GM19438 (cell line): ENCODE data around the gene EPHA1.
A peak's percentile ranks its signal among the peaks of the same experiment; 100 is the strongest.

Source experiments
- ATAC-seq: cut with Tn5 transposase; IDR thresholded peaks from one replicate; pipeline ENCODE4 v1.9.1; 2021; ENCODE audit warnings: low read depth; ENCODE audit not compliant: unreplicated experiment

EPHA1 gene

GRCh38 chr7:143390104-143390772 is 18.4 kb downstream of the EPHA1 start:
- ATAC-seq = no peak

- no peak for ATAC-seq
Measured at GRCh38 chr7:143389316-143390103, 19.1 kb downstream of the EPHA1 start.

- ATAC-seq = no peak
Measured at GRCh38 chr7:143388491-143389101, 20.1 kb downstream of the EPHA1 start.

- ATAC-seq = no peak
Measured at GRCh38 chr7:143388051-143388450, 20.6 kb downstream of the EPHA1 start.

DNA sequence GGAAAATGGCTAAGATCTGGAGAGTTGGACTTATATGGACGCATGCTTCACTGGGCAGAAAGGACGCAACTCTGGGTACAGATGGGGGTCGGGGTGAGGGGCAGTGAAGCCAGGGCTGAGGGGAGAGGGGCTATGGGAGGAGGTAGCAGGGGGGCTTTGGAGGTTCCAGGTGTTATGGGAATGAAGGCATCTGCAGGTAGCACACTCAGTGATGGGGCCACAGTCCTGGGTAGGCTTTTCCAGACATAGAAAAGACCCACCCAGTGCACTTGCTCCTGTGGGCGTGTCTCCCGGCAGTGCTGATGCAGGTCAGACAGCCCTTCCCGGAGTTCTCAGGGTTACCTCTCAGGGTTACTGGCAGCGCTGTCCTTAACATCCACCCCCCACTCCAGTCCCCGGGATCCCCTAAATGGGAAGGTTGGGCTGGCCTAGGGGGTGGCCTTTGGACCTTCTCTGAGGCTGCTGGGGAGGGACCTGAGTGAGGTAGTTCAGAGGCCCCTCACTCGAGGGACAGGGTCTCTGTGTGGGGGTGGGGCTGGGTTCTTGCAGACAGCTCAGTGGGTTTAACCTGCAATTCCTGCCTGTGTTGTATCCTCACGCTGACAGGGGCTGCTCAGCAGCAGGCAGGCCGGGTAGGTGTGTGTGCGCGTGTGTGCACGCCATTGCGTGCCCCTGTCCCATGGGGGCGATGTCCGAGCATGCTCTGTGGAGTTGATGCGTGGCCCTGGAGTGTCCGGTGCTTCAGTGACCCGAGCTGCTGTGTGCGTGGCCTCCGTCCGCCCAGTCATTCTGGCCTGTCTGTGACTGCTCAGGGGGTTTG is 21.3 kb downstream of the EPHA1 start:
- no peak for ATAC-seq

GRCh38 chr7:143385891-143386781 is 22.5 kb downstream of the EPHA1 start:
- ATAC-seq = peak; percentile 46

- ATAC-seq = no peak
Measured at GRCh38 chr7:143384661-143385631, 23.7 kb downstream of the EPHA1 start.

DNA sequence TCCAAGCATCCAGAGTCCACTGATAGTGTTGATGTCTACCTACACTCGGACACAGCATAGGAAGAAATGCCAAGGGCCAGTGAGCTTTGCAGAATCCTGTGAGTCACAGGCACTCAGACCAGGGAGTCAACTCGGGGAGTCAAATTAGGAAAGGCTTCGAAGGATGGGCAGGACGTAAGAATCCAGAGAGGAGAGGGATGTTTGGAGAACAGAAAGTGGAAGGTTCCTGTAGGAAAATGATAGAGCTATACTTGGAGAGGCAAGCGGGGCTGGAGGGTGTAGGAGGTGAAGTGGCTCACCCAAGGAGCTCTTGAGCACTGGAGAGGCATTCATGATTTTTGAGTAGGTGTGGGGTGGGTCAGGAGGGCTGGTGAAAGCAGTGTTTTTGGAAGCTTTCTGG is 24.5 kb downstream of the EPHA1 start:
- no peak for ATAC-seq

- no peak for ATAC-seq
Measured at GRCh38 chr7:143383642-143383957, 25.1 kb downstream of the EPHA1 start.

DNA sequence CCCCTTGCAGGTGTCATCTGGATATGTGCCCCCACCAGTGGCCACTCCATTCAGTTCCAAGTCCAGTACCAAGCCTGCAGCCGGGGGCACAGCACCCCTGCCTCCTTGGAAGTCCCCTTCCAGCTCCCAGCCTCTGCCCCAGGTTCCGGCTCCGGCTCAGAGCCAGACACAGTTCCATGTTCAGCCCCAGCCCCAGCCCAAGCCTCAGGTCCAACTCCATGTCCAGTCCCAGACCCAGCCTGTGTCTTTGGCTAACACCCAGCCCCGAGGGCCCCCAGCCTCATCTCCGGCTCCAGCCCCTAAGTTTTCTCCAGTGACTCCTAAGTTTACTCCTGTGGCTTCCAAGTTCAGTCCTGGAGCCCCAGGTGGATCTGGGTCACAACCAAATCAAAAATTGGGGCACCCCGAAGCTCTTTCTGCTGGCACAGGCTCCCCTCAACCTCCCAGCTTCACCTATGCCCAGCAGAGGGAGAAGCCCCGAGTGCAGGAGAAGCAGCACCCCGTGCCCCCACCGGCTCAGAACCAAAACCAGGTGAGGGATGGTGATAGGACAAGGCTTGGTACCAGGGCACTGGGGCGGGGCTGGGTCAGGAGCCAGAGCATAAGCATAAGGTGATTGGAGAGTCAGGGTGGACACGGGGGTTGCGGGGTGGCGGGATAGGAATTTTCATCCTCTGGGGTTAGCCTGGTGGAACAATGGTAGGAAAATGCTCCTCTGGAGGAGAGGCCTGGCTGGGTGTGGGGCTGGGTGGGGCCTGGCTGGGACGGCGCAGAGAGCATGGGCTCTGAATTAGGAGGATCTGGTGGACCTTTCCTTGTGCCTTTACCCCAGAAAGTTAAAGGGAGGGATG is 25.6 kb downstream of the EPHA1 start:
- no peak for ATAC-seq

GRCh38 chr7:143382126-143382790 is 26.4 kb downstream of the EPHA1 start:
- ATAC-seq = no peak

GRCh38 chr7:143381427-143382125 is 27.1 kb downstream of the EPHA1 start:
- peak; percentile 8 for ATAC-seq

- peak; percentile 68 for ATAC-seq
Measured at GRCh38 chr7:143380646-143381426, 27.8 kb downstream of the EPHA1 start, which contains the start of gene ZYX. Gene ZYX (plus strand): TSS chr7:143381345. CDS start chr7:143381572, 227 bp downstream.

GRCh38 chr7:143380260-143380645 is 28.4 kb downstream of the EPHA1 start:
- peak; percentile 58 for ATAC-seq

- ATAC-seq = no peak
Measured at GRCh38 chr7:143379611-143380259, 28.9 kb downstream of the EPHA1 start.
